MM.1S (cell line): ENCODE results near the gene PIP4K2A.
"Not testable (repeated sequence)": the region's sequence is repeated elsewhere in the genome, so short reads cannot be mapped to it uniquely, and the experiment has no call there.

Experiments
- CTCF ChIP-seq: fragments of 300-600 bp; sonication (generic); IDR thresholded peaks from 2 replicates; pipeline ENCODE4 v1.5.1; 2016; ENCODE audit warnings: antibody characterized with exemption, low read length, mixed read lengths
- EZH2 ChIP-seq: fragments of 300-600 bp; sonication (generic); optimal IDR thresholded peaks from 2 replicates; pipeline ENCODE3; 2017; ENCODE audit warnings: low read depth, mild to moderate bottlenecking, antibody characterized with exemption, low read length, mixed read lengths
- EZH2phosphoT487 ChIP-seq: fragments of 300-600 bp; sonication (generic); IDR thresholded peaks from 2 replicates; pipeline ENCODE4 v1.6.1; 2018; ENCODE audit warnings: antibody characterized with exemption, low read length

DNA sequence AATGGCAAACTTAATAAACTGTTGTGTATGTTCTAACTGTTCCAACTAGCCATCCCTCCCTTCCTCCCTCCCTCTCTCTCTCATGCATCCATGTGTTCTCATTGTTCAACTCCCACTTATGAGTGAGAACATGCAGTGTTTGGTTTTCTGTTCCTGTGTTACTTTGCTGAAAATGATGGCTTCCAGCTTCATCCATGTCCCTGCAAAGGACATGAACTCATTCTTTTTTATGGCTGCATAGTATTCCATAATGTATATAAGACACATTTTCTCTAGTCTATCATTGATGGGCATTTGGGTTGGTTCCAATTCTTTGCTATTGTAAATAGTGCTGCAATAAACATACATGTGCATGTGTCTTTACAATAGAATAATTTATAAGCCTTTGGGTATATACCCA lies 193.7 kb downstream of the PIP4K2A start:
- TF ChIP-seq CTCF, EZH2, EZH2phosphoT487: not testable (repeated sequence)
